Measurements from ENCODE around the gene DUSP10.
A peak's percentile ranks its signal among the peaks of the same experiment; 100 is the strongest.

DUSP10 gene

DNA sequence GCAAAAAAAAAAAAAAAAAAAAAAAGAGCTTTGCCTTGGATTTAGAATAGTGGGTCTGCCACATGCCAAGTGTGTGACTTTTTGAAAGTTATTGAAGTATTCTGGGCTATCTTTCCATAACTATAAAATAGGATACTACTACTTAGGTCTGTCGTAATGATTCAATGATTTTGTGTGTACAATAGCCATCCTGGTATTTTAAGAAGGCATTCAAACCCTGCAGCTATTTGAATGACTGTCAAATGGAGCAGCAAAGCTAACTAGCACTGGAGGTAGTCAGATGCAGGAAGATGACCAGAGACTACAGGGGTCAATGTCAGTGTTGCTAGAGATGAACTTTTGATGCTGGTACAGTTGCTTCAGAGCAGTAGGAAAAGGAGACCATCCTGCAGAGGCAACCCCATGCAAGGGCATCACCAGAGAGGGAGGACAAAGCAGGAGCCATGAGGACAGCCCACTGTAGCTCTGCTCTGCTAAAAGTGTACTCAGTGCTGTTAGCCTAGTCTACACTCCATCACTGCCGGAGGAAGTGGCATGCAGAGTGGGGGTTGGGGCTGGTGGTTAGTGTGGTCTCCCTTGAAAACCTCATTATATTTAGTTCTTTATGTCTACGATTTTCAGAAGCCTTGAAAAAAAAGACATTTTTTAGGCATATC is 29.0 kb downstream of the DUSP10 start:
- peak; percentile 80 for DNase-seq (ENCODE audit: low spot score)

GRCh38 chr1:221712198-221712684 is 29.6 kb downstream of the DUSP10 start:
- peak; percentile 67 for DNase-seq (ENCODE audit: low spot score)

DNA sequence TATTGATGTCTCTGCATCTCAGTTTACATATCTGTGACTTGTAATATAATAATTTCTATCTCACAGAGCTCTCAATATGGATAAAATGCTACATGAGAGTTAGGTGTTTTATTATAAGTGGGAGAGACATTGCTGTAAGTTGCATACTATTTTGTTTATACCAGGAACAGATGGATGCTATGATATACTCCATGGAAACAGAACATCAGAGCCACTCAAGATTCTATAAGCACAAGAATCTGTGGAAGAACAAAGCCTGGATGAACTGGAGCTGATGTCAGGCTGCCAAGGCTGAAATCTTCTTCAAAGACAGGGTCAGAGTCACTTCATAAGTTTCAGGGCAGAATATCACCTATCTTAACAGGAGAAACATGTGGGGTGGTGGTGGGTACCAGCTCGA is 30.2 kb downstream of the DUSP10 start:
- no peak for DNase-seq (ENCODE audit: low spot score)

- no peak for DNase-seq (ENCODE audit: low spot score)
These were observed 30.8 kb downstream of the DUSP10 start for GRCh38 chr1:221711063-221711577.

DNA sequence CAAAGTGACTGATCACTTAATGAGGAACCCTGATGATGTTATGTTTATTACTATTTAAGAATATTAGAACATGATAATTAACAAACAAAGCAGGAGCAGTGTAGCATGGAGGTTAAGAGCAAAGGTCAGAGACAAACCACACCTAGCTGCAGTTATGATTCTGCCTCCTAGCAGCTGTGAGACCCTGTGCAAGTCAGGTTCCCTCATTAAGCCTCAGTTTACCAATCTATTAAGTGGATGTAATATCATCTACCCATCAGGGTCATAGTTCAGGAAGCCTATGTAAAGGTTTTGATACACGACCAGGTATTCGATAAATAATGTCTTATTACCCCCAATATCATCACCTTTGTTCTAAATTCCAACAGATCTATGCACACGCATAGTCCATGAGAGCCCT is 32.0 kb downstream of the DUSP10 start:
- DNase-seq (ENCODE audit: low spot score): no peak

DNA sequence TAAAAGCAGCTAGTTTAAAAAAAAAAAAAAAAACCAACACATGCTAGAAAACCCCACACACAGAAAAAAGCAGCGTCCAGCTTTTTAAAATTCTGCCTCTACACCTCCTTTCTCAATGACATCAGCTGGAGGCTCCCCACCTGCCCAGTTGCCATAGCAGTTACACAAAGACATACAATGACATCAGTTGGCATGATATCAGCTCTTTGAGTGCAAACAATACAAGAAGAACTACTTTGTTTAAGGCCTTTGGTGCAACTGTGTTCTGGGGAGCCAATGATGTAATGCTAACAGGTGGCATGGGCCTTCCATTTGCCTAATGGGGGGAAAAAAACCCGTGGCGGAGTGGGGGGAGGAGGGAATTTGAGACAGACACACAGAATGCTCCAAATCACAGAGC is 32.9 kb downstream of the DUSP10 start:
- DNase-seq (ENCODE audit: low spot score): peak; percentile 79

GRCh38 chr1:221708076-221708571 is 33.8 kb downstream of the DUSP10 start:
- peak; percentile 57 for DNase-seq (ENCODE audit: low spot score)

- no peak for DNase-seq (ENCODE audit: low spot score)
These were observed 34.9 kb downstream of the DUSP10 start for GRCh38 chr1:221706876-221707582.

DNA sequence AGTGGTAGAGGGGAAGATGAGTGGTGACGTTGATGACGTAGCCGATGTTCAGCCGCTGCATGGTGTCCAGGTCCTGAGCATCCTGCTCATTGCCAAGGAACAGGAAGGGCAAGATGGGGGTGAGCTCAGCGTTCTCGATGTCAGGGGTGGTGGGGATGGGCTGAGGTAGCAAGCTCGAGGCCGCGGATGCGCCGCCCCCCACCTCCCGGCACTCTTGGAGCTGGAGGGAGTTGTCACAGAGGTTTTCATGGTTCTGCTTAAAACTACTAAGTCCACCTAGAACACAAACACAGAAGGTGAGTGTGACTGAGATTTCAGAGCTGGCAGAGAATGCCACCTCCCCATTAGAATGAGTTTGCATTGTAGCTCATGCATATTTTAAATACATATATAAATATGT is 35.7 kb downstream of the DUSP10 start:
- no peak for DNase-seq (ENCODE audit: low spot score)

GRCh38 chr1:221704306-221704705 is 37.6 kb downstream of the DUSP10 start:
- no peak for DNase-seq (ENCODE audit: low spot score)

DNA sequence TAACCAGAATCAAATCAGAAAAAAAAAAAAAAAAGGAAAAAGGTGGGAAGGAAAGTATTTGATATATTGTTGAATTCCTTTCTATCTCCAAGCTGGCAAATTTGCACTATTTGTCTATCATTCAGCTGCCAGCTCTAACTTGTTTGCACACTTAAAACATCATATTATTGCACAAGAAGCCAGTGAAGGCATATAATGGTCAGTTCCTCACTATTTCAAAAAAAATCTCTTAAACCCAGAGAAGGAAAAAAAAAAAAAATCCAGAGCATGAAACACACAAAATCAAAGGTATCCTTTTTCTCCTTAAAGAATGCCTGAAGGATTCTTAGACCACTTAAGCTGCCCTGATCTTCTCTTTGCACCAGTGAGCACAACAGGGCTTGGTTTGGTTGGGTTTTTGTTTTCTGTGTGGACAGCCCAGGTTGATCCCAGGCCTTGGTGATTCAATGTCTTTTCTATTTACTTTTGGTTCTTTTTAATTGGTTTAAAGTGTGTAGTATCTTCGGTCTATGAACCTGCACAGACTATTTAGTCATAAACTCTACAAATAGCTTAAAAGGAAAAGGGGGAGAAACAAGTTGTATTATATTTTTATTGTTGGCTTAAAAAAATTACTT is 40.2 kb downstream of the DUSP10 start:
- no peak for DNase-seq (ENCODE audit: low spot score)

DNA sequence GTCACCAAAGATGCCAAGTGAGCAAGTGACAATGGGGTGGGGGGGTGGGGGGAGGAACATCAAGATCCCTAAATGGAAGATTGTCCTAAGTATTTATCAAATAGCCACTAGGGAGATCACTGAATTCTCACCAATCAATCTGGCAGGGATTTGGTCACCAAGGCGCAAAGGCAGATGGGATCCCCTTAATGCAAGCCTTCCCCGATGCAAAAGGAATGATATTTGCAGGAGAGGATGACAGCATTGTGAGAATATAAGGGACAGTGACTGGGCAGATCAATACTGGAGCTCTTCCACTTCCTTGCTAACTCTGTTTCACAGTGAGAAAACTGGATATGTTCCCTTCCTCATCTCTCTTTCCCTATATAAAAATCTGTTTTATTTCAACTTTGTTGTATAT is 40.9 kb downstream of the DUSP10 start:
- DNase-seq (ENCODE audit: low spot score): no peak

DNA sequence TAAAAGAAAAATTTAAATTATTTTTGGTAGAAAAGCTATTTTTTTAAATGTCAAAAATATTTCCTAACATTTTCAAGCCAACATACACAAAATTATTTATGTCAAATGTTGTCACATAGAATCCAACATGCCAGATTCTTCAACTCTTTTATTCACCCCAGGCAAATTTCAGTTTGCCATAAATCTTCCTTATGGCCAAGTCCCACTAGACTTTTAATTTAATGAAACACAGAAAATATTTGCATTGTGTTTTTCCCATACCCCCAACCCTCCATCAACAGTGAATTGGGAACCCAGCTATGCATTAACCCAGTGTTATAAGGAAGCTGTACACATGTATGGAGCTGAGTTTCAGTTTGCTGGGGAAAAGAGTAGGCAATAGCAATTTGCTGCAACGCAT is 41.4 kb downstream of the DUSP10 start:
- no peak for DNase-seq (ENCODE audit: low spot score)

DNA sequence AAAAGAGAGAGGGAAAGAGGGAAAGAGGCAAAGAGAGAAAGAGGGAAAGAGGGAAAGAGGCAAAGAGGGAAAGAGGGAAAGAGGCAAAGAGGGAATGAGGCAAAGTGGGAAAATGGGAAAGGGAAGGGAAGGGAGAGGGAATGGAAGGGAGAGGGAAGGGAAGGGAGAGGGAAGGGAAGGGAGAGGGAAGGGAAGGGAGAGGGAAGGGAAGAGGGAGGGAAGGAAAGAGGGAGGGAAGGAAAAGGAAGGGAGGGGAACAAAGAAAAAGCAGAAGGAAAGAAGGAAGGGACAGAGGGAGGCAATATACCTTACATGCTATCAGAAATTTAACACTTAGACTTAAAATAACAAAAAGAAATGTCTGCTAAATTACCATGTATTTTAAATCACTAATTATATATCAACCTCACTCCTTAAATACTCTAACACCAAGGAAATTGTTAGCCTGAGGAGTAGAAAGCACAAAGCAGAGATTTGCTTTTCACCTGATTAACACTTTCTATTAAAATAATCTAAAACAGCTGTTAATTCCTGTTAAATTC is 41.8 kb downstream of the DUSP10 start:
- DNase-seq (ENCODE audit: low spot score): no peak

DNA sequence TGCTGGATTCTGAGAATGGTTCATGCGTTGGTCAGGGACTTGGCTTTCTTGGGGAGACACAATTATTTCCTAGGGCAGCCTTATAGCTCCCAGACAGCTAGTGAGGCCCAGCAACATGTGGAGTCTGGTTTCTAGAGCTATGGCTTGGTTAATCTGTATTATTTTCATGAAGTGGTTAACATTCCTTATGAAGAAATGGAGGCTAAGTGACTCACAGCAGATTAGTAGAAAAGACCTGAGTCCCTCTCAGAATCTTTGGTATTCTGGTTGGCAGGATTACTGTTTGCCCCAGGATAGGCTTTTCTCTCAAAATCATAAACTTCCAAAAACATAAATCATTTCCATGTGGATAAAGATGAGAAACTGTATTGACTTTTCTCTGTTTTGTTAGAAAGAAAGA is 42.3 kb downstream of the DUSP10 start:
- DNase-seq (ENCODE audit: low spot score): no peak

- DNase-seq (ENCODE audit: low spot score): no peak
These were observed 43.1 kb downstream of the DUSP10 start for GRCh38 chr1:221698579-221699349.

GRCh38 chr1:221697923-221698425 is 43.9 kb downstream of the DUSP10 start:
- no peak for DNase-seq (ENCODE audit: low spot score)

GRCh38 chr1:221696718-221697461 is 45.0 kb downstream of the DUSP10 start:
- DNase-seq (ENCODE audit: low spot score): no peak

GRCh38 chr1:221696027-221696426 is 45.9 kb downstream of the DUSP10 start:
- no peak for DNase-seq (ENCODE audit: low spot score)

GRCh38 chr1:221695301-221695700 is 46.6 kb downstream of the DUSP10 start:
- DNase-seq (ENCODE audit: low spot score): no peak

DNA sequence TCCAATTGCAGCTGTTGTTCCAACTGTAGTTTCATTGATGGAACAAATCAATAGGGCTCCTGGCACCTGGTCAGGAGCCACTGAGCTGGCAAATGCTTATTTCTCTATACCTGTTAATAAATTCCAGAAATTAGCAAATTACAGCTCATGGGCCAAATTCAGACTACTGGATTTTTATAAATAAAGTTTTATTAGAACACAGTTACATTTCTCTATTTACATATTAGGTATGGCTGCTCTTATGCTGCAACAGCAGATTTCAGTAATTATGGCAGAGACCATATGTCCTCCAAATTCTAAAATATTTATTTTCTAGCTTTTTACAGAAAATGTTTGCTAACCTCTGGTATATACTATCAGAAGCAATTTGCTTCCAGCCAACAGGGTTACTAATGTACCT is 47.8 kb downstream of the DUSP10 start:
- DNase-seq (ENCODE audit: low spot score): no peak

Measured in CD4-positive, alpha-beta T cell treated with Interleukin-15 for 4 hours (primary cell).